Stimulated activated CD8-positive, alpha-beta memory T cell treated with anti-CD3 and anti-CD28 coated beads, Interleukin-4, amount 100 ng/mL, for 24 hours (primary cell): ENCODE results near the gene MRTFA.
"Not testable (repeated sequence)": the region's sequence is repeated elsewhere in the genome, so short reads cannot be mapped to it uniquely, and the experiment has no call there.

ENCODE experiments used
- DNase-seq: peaks from one replicate; pipeline ENCODE4 v3.0.0-alpha.2; 2020; ENCODE audit warnings: low read depth

The MRTFA gene

GRCh38 chr22:40554023-40554422, 82.5 kb downstream of the MRTFA start:
- DNase-seq = not testable (repeated sequence)

GRCh38 chr22:40553014-40553554, 83.4 kb downstream of the MRTFA start:
- DNase-seq = no peak

GRCh38 chr22:40552070-40552469, 84.4 kb downstream of the MRTFA start:
- DNase-seq = no peak

GRCh38 chr22:40547729-40548143, 88.8 kb downstream of the MRTFA start:
- DNase-seq = no peak

GRCh38 chr22:40544758-40545157, 91.8 kb downstream of the MRTFA start:
- no peak for DNase-seq

- no peak for DNase-seq
These were observed 93.5 kb downstream of the MRTFA start for GRCh38 chr22:40542821-40543540.

GRCh38 chr22:40541300-40541699, 95.2 kb downstream of the MRTFA start:
- no peak for DNase-seq

GRCh38 chr22:40540265-40540664, 96.3 kb downstream of the MRTFA start:
- DNase-seq = no peak

- not testable (repeated sequence) for DNase-seq
These were observed 100.4 kb downstream of the MRTFA start for GRCh38 chr22:40536149-40536548.

- no peak for DNase-seq
These were observed 100.9 kb downstream of the MRTFA start for GRCh38 chr22:40535642-40536041.

GRCh38 chr22:40535189-40535512, 101.4 kb downstream of the MRTFA start:
- no peak for DNase-seq

- no peak for DNase-seq
These were observed 101.9 kb downstream of the MRTFA start for GRCh38 chr22:40534379-40535188.

GRCh38 chr22:40533712-40534378, 102.7 kb downstream of the MRTFA start:
- peak; percentile 8 for DNase-seq

- DNase-seq = no peak
These were observed 104.3 kb downstream of the MRTFA start for GRCh38 chr22:40531951-40532900.

- DNase-seq = not testable (repeated sequence)
These were observed 106.1 kb downstream of the MRTFA start for GRCh38 chr22:40530391-40530790.

GRCh38 chr22:40529821-40530220, 106.7 kb downstream of the MRTFA start:
- DNase-seq = no peak

GRCh38 chr22:40526960-40527359, 109.6 kb downstream of the MRTFA start:
- DNase-seq = no peak

GRCh38 chr22:40525250-40525884, 111.2 kb downstream of the MRTFA start:
- peak; percentile 48 for DNase-seq

- DNase-seq = no peak
These were observed 111.9 kb downstream of the MRTFA start for GRCh38 chr22:40524392-40525249.

GRCh38 chr22:40522141-40522540, 114.4 kb downstream of the MRTFA start:
- DNase-seq = no peak
